H1 (cell line): ENCODE measurements around the gene CCDC196. TPM values are rescaled to one million over a fixed set of nuclear protein-coding genes. Genes with fewer than 3 reads are reported as not detected.

Experiments
- EGR1 ChIP-seq: IDR thresholded peaks from 2 replicates; pipeline ENCODE4 v1.6.1; 2011; ENCODE audit warnings: low read depth, low read length, borderline replicate concordance
- GABPA ChIP-seq: IDR thresholded peaks from 2 replicates; pipeline ENCODE4 v1.6.1; 2011; ENCODE audit warnings: mild to moderate bottlenecking, low read length, moderate library complexity, borderline replicate concordance; ENCODE audit not compliant: insufficient read depth
- HDAC6 ChIP-seq: IDR thresholded peaks from one replicate; pipeline ENCODE4 v1.7.1; 2012; ENCODE audit warnings: low read depth, mild to moderate bottlenecking, inconsistent platforms, low read length, moderate library complexity
- NRF1 ChIP-seq: IDR thresholded peaks from 2 replicates; pipeline ENCODE4 v1.6.1; 2011; ENCODE audit warnings: mild to moderate bottlenecking, low read depth, low read length, improper control_type of control experiment
- polyA plus RNA-seq, 7 experiments: library from polyadenylated mRNA; depleted of rRNA in 3 of 7; stranded (reverse) in 5 of 7; unstranded in 2 of 7; fragments of >200 nt in 5 of 7; fragments of 200-250 nt in 2 of 7; gene quantifications; 1 replicate in 5 of 7; 2 replicates in 1 of 7; 4 replicates in 1 of 7; pipeline versions ENCODE4 v1.2.1 to v1.2.3, GENCODE V29; 2011 to 2013; ENCODE audit warnings: missing spikeins in 2 of 7, mixed read lengths in 2 of 7
- total RNA-seq: library from RNA; stranded (reverse); fragmentation: NEBNext Ultra II Directional; extraction: Animal tissue kit (Norgen Biotek cat#: 25700); gene quantifications from 2 replicates; pipeline ENCODE4 v1.2.1, GENCODE V29; 2021

The CCDC196 gene
- total and polyA plus RNA-seq, 2 of the 8 experiments (the other 6 are each of a cell fraction or from before 2014, with no cell fraction given): not detected

DNA sequence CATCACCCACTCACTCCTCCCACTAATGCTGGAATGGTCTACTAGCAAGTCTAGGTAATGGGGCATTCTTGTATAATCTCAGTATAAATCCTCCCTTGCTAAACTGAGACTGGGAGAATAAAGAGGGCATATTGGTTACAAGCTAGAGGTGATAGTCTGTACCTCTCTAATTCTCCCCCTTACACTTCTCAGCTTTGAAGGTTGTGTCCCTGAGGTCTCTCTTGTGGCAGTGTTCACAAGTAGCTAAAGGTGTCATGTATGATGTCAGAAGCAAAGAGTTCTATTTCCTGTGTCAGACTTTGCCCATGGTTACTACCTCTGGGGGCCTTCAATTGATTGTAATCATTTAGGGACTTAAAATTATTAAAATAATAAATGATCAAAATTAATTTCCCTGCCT lies 26.6 kb upstream of the CCDC196 start (continued):
- no peak for TF ChIP-seq EGR1
- no peak for TF ChIP-seq NRF1
- no peak for TF ChIP-seq GABPA
- TF ChIP-seq HDAC6: no peak
